K562 (cell line): ENCODE results near the gene OPCML. TPM values are rescaled to one million over a fixed set of nuclear protein-coding genes. Genes with fewer than 3 reads are reported as not detected.

Experiments
- ATAC-seq: fragments of 200-7000 bp; cut with Tn5 transposase; 3 replicates; pipeline ENCODE4 v1.9.1; 2020; ENCODE audit warnings: moderate library complexity
- BruUV-seq: library from RNA; stranded (reverse); fragments of 400-500 nt; replicated peaks from 2 replicates; lab custom pipeline; 2021; lab: Mats Ljungman, UMichigan
- CTCF ChIA-PET: fragments of 300-600 bp; formaldehyde crosslinking; extraction: SDS; loops from one replicate; lab custom pipeline; 2021; ENCODE audit warnings: low intra/inter-chr PET ratio; lab: Yijun Ruan, JAX
- POLR2A ChIA-PET: fragments of 300-600, 350-650 bp; sonication (Branson Sonifier 250); formaldehyde crosslinking; extraction: SDS; loops from one replicate; lab custom pipeline; 2021; ENCODE audit warnings: antibody characterized with exemption, inconsistent platforms; lab: Yijun Ruan, JAX
- DNase-seq, 4 experiments: peaks; one replicate each; pipeline versions ENCODE4 v3.0.0 to v3.0.0-alpha.2; 2011 to 2018; ENCODE audit warnings: low spot score in 3 of 4, mixed read lengths in 3 of 4; ENCODE audit errors: extremely low read depth in 1 of 4
- FAIRE-seq: peaks from 2 replicates; lab custom pipeline; 2011; peaks lifted over from hg19 to GRCh38; lab: Jason Lieb, UNC
- H2AFZ ChIP-seq: 2 replicates; pipeline ENCODE4 v1.6.0; 2011; ENCODE audit warnings: low read depth, low read length, control low read depth, inconsistent platforms
- H3K27ac ChIP-seq: fragments of 200-600 bp; 3 replicates; pipeline ENCODE4 v1.8.0; 2011; ENCODE audit warnings: low read depth, mild to moderate bottlenecking, control low read depth, inconsistent platforms, low read length, moderate library complexity, mixed read lengths; ENCODE audit errors: extremely low read depth
- H3K27me3 ChIP-seq, 2 experiments: fragments of 300-600 bp in 1 of 2; 2 replicates in 1 of 2; 3 replicates in 1 of 2; pipeline versions ENCODE4 v1.6.0 to v1.8.0; 2011; ENCODE audit warnings: inconsistent platforms in 2 of 2, low read length in 2 of 2, mild to moderate bottlenecking in 1 of 2, mixed read lengths in 1 of 2, moderate library complexity in 1 of 2; ENCODE audit not compliant: control insufficient read depth in 2 of 2, insufficient read depth in 2 of 2
- H3K36me3 ChIP-seq: fragments of 300-600 bp; 3 replicates; pipeline ENCODE4 v1.8.0; 2011; ENCODE audit warnings: mild to moderate bottlenecking, low read length, inconsistent platforms; ENCODE audit not compliant: control insufficient read depth, insufficient read depth
- H3K4me1 ChIP-seq, 2 experiments: fragments of 200-600 bp in 1 of 2; replicated peaks in 1 of 2; 2 replicates in 1 of 2; 3 replicates in 1 of 2; pipeline versions ENCODE4 v1.5.1 to v1.8.0; 2011; ENCODE audit warnings: inconsistent platforms in 2 of 2, low read length in 2 of 2, mild to moderate bottlenecking in 1 of 2, mixed read lengths in 1 of 2, moderate library complexity in 1 of 2; ENCODE audit not compliant: control insufficient read depth in 2 of 2, insufficient read depth in 2 of 2
- H3K4me2 ChIP-seq: 2 replicates; pipeline ENCODE4 v1.6.1; 2011; ENCODE audit warnings: low read length, control low read depth, inconsistent platforms, mixed read lengths; ENCODE audit not compliant: insufficient read depth
- H3K4me3 ChIP-seq: fragments of 200-600 bp; sonication (generic), shearing (Covaris generic); 2 replicates; pipeline ENCODE4 v1.5.1; 2016; ENCODE audit warnings: control low read depth, inconsistent platforms
- H3K79me2 ChIP-seq: fragments of 200-600 bp; 3 replicates; pipeline ENCODE4 v1.8.0; 2011; ENCODE audit warnings: low read length, inconsistent platforms; ENCODE audit not compliant: control insufficient read depth, insufficient read depth
- H3K9ac ChIP-seq, 2 experiments: 2 replicates each; pipeline versions ENCODE4 v1.6.0 to v1.6.1; 2011; ENCODE audit warnings: low read depth in 2 of 2, low read length in 2 of 2, control low read depth in 1 of 2, inconsistent platforms in 1 of 2, mild to moderate bottlenecking in 1 of 2, mixed read lengths in 1 of 2; ENCODE audit not compliant: insufficient read depth in 1 of 2
- H3K9me1 ChIP-seq: one replicate; pipeline ENCODE4 v1.6.0; 2011; ENCODE audit warnings: inconsistent platforms, mild to moderate bottlenecking, low read length, moderate library complexity; ENCODE audit not compliant: control insufficient read depth, insufficient read depth
- H3K9me3 ChIP-seq: replicated peaks from 2 replicates; pipeline ENCODE4 v1.5.1; 2011; ENCODE audit warnings: low read depth, low read length, inconsistent platforms; ENCODE audit not compliant: control insufficient read depth, insufficient read depth
- H4K20me1 ChIP-seq: replicated peaks from 2 replicates; pipeline ENCODE4 v1.6.1; 2011; ENCODE audit warnings: low read length, inconsistent platforms, mixed read lengths; ENCODE audit not compliant: control insufficient read depth, insufficient read depth
- BCLAF1 ChIP-seq, 2 experiments: fragments of 450-650 bp in 1 of 2; IDR thresholded peaks; 2 replicates each; pipeline ENCODE4 v1.6.1; 2011 to 2017; ENCODE audit warnings: low read depth in 2 of 2, antibody characterized with exemption in 1 of 2, borderline replicate concordance in 1 of 2, low read length in 1 of 2, mild to moderate bottlenecking in 1 of 2, mixed read lengths in 1 of 2; ENCODE audit not compliant: control insufficient read depth in 1 of 2
- HBP1 ChIP-seq: fragments of 450-650 bp; formaldehyde crosslinking; IDR thresholded peaks from 2 replicates; pipeline ENCODE4 v1.4.0; 2022; ENCODE audit warnings: missing genetic modification characterization
- RFX5 ChIP-seq: IDR thresholded peaks from 2 replicates; pipeline ENCODE4 v1.6.1; 2011; ENCODE audit warnings: low read depth, mild to moderate bottlenecking, improper control_type of control experiment, low read length
- WGBS: fragments of 100-300 bp; shearing (Covaris generic); methylation state at CpG from one replicate; pipeline ENCODE4 v1.1.6; 2016; ENCODE audit warnings: low coverage, mixed read lengths; ENCODE audit not compliant: insufficient coverage; ENCODE audit errors: missing lambda C conversion rate; 5-methylcytosine and 5-hydroxymethylcytosine counted together
- in situ Hi-C: fragments of 300-500 bp; cut with MboI; formaldehyde crosslinking; loops from 4 replicates; pipeline ENCODE4 v1.15.0; 2018; ENCODE audit warnings: inconsistent platforms, mixed read lengths
- intact Hi-C: fragments of 100-400 bp; cut with micrococcal nuclease; formaldehyde crosslinking; loops from 2 replicates; pipeline ENCODE4 v1.14.2; 2022
- polyA plus RNA-seq, 8 experiments: library from polyadenylated mRNA; depleted of rRNA in 4 of 8; stranded (reverse) in 5 of 8; unstranded in 3 of 8; fragments of >200 nt; fragmentation: Nextera tagmentation in 2 of 8; fragmentation: Illumina TruSeq in 1 of 8; extraction: Ambion mirVana in 2 of 8; extraction: Trizol in 1 of 8; gene quantifications; 2 replicates each; pipeline versions ENCODE4 v1.2.1 to v1.2.3, GENCODE V29; 2011 to 2014; ENCODE audit warnings: inconsistent platforms in 1 of 8, missing spikeins in 1 of 8
- total RNA-seq, 7 experiments: library from RNA; depleted of rRNA in 6 of 7; stranded (reverse); fragments of >200 nt in 6 of 7; fragmentation: Illumina TruSeq in 2 of 7; extraction: Trizol in 2 of 7; gene quantifications; 2 replicates each; pipeline versions ENCODE4 v1.2.1 to v1.2.3, GENCODE V29; 2011 to 2021; ENCODE audit warnings: low replicate concordance in 1 of 7

Gene OPCML
- total and polyA plus RNA-seq, 9 of the 15 experiments (the other 6 are each of a cell fraction or from before 2014, with no cell fraction given) = not detected

- no peak for TF ChIP-seq RFX5
- no peak for TF ChIP-seq BCLAF1 (IDR thresholded peaks at IDR 0.05; ENCODE audit: borderline replicate concordance in 1 of 2, control insufficient read depth in 1 of 2, low read depth in 2 of 2, low read length in 1 of 2)
Observed at GRCh38 chr11:132610791-132611190, 921.5 kb downstream of the OPCML start (continued).

- no peak overlapping the region for H3K9ac ChIP-seq
- CTCF ChIA-PET = no interaction called here
Observed at GRCh38 chr11:132610216-132610615, 922.1 kb downstream of the OPCML start.

More at GRCh38 chr11:132610216-132610615, 922.1 kb downstream of the OPCML start:
- no peaks in the 10 kb centered on the region for H3K4me1 ChIP-seq
- H3K9me1 ChIP-seq = no peaks in the 10 kb centered on the region
- no peaks in the 10 kb centered on the region for H3K36me3 ChIP-seq
- H3K27ac ChIP-seq = no peak overlapping the region
- H3K9me3 ChIP-seq = no peaks in the 10 kb centered on the region
- no peaks in the 10 kb centered on the region for H3K79me2 ChIP-seq
- no peak for TF ChIP-seq HBP1
- FAIRE-seq (no peak), ATAC-seq (no peak), DNase-seq (no peak)
- H3K4me3 ChIP-seq = no peak overlapping the region
- POLR2A ChIA-PET = no interaction called here
- in situ Hi-C loops = no loop called here
- BruUV-seq = no TSS peak
- no peak overlapping the region for H3K4me2 ChIP-seq
- H3K27me3 ChIP-seq = no peaks in the 10 kb centered on the region
- 2% methylated on average over 8 of the region's 8 CpGs for WGBS
- no peaks in the 10 kb centered on the region for H4K20me1 ChIP-seq
- H2AFZ ChIP-seq = no peak overlapping the region
- intact Hi-C loops = no loop called here
